SH-SY5Y (cell line): Measurements from ENCODE around the gene OPN5.

ENCODE experiments used
- GATA2 ChIP-seq: IDR thresholded peaks from 2 replicates; pipeline ENCODE4 v1.6.1; 2011; ENCODE audit warnings: mild to moderate bottlenecking, low read depth, low read length
- GATA3 ChIP-seq: IDR thresholded peaks from 2 replicates; pipeline ENCODE4 v1.6.1; 2011; ENCODE audit warnings: low read depth, mild to moderate bottlenecking, low read length, moderate library complexity

OPN5 gene

GRCh38 chr6:47822856-47823554, 41.2 kb downstream of the OPN5 start:
- TF ChIP-seq GATA3, result no peak
- no peak for TF ChIP-seq GATA2

GRCh38 chr6:47832386-47833100, 50.7 kb downstream of the OPN5 start:
- no peak for TF ChIP-seq GATA2
- TF ChIP-seq GATA3, result no peak

- TF ChIP-seq GATA2, result no peak
- TF ChIP-seq GATA3, result no peak
Observed at GRCh38 chr6:47834196-47834595, 52.4 kb downstream of the OPN5 start.

DNA sequence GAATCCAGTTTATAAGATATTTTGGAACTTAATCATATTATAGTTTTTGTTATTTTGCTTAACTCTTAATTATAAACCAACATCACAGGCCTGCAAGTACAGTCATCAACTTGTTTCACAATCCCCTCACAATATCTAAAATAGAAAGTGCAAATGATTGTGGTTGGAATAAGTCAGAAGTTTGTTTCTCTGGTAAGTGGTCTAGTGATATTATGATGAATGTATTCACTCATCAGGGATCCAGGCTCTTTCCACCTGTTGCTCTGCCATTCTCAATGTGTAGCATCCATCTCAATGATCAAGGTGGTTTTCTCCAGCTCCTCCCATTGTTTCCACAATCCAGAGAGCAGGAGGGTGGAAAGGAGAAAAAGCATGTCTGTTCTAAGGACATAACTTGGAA, 54.2 kb downstream of the OPN5 start:
- TF ChIP-seq GATA3 (no peak), GATA2 (no peak)

DNA sequence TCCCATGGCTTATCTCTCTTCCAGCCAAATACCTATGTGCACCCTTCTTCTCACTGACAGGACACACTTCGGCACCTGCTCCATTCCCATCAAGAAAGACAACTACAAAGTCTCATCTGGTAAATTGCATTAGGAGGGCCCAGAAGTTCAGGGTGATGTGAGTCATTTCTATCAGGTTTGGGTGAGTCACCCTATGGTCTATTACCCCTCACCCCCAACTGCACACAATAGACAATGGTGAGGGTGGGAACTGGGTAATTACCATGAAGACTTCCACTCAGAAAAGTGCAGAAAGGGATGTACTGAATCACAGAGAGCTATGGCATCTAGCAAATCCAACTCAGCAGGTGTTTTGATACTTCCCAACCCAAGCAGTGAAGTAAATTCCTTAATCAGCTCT, 54.8 kb downstream of the OPN5 start:
- TF ChIP-seq GATA3 (no peak), GATA2 (no peak)

- no peak for TF ChIP-seq GATA2
- no peak for TF ChIP-seq GATA3
Observed at GRCh38 chr6:47839645-47840044, 57.8 kb downstream of the OPN5 start.

DNA sequence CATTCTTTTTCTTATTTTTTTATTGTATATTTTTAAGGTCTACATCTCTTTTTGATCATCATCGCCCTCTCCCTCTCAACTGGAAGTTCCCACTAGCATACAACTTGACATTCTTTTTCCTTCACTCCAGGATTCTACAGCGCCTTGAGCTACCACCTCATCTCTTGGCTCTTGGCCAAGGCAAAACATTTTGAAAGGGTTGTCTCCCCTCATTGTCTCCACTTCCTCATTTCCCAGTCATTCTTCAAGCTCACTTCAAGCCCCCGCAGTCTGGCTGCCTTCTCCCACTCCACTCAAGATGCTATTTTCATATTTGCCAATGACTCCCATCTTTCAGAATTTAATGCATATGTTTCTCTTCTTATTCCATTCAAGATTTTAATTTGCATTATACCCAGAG, 63.0 kb downstream of the OPN5 start:
- TF ChIP-seq GATA2 (no peak), GATA3 (no peak)

- TF ChIP-seq GATA2 (no peak), GATA3 (no peak)
Observed at GRCh38 chr6:47846752-47847151, 64.9 kb downstream of the OPN5 start.

GRCh38 chr6:47851091-47851490, 69.3 kb downstream of the OPN5 start:
- TF ChIP-seq GATA2 (no peak), GATA3 (no peak)

DNA sequence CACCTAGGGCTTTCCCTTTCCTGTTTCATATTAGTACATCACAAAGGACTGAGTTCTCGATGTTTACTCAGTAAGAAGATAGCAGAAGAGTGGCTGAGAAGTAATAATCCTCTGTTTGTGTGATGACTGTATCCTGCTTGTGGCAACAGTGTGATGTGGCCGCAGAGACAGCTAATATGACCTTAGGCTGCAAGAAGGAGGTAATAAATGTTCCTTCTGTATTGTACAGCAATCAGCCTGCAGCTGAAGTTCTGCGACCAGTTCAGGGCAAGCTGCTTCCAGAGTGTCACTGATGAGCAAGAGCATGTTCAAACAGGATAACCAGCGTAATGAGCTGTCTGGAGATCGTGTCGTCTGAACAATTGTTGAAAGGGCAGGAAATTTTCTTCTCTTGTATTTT, 70.9 kb downstream of the OPN5 start:
- TF ChIP-seq GATA2, result no peak
- no peak for TF ChIP-seq GATA3

DNA sequence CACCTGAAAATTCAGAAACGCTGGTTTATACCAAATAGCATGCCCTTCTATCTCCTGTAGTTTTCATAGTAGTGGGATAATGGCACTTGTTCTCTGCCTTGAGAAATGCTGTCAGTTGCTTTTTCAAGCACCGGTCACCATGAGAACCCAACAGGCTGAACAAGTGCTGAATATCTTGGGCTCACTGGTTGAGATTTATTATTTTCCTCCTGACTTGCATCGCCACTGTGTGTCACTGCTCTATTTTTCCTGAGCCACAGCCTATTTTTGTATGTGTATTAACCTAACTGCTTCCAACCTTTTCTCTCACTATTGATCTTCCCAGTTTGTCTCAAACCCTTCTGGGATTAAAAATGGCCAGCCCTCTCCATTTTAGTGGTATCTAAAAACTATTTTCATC, 71.9 kb downstream of the OPN5 start:
- TF ChIP-seq GATA2 (no peak), GATA3 (no peak)

GRCh38 chr6:47854971-47855370, 73.1 kb downstream of the OPN5 start:
- TF ChIP-seq GATA2, result no peak
- TF ChIP-seq GATA3, result no peak

DNA sequence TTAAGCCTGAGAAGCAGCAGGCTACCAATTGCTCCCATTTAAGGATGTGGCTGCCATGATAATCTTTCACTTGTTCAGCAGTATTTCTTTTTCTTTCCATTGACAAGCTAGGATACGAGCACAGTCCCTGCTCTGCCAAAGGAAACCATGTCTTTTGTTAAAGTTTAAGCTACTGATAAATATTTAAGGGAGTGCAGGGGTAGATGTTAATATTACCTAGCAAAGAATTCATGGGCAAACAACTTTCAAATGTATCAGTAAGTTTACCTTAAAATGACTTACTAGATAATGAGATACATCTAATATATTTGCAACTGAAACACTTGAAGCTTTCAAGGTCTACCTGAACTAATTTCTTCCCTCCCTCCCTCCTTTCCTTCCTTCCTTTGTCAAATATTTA, 77.3 kb downstream of the OPN5 start:
- no peak for TF ChIP-seq GATA3
- TF ChIP-seq GATA2, result no peak

GRCh38 chr6:47862731-47863130, 80.9 kb downstream of the OPN5 start:
- no peak for TF ChIP-seq GATA2
- TF ChIP-seq GATA3, result no peak

DNA sequence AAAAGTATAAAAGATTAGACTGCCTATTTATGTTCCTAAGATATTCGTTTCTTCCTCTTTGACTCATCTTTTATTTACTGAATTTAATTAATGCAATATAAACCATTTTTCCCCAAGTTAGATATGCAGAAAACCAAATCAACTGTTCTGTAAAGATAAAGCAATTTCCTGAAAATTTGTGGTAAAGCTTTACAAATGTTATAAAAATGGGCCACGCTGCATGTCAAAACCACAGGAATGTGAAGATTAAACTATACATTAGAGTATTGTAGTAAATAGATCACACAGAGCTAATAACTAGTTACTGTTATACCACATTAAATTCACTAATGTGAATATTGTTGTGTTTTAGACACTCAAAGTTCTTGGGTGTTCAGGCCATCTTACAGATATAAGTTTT, 83.4 kb downstream of the OPN5 start:
- TF ChIP-seq GATA2, result no peak
